HG03135 (cell line): Measurements from ENCODE around the gene RNF144A.

Source experiments
- ATAC-seq: cut with Tn5 transposase; IDR thresholded peaks from one replicate; pipeline ENCODE4 v1.9.1; 2021; ENCODE audit warnings: mild to moderate bottlenecking, moderate library complexity; ENCODE audit not compliant: unreplicated experiment

The RNF144A gene

GRCh38 chr2:7035884-7036283, 118.7 kb downstream of the RNF144A start:
- no peak for ATAC-seq

GRCh38 chr2:7037340-7038333, 120.4 kb downstream of the RNF144A start:
- peak; percentile 86 for ATAC-seq

GRCh38 chr2:7040547-7040946, 123.3 kb downstream of the RNF144A start:
- ATAC-seq = no peak

GRCh38 chr2:7041421-7041820, 124.2 kb downstream of the RNF144A start:
- no peak for ATAC-seq

GRCh38 chr2:7043690-7044089, 126.5 kb downstream of the RNF144A start:
- no peak for ATAC-seq

GRCh38 chr2:7044253-7045250, 127.3 kb downstream of the RNF144A start:
- ATAC-seq = no peak

- ATAC-seq = no peak
Observed at GRCh38 chr2:7045601-7046590, 128.7 kb downstream of the RNF144A start.

- no peak for ATAC-seq
Observed at GRCh38 chr2:7047661-7048060, 130.4 kb downstream of the RNF144A start.

- no peak for ATAC-seq
Observed at GRCh38 chr2:7048762-7049294, 131.6 kb downstream of the RNF144A start.

- peak; percentile 75 for ATAC-seq
Observed at GRCh38 chr2:7052404-7052803, 135.2 kb downstream of the RNF144A start.

- ATAC-seq = no peak
Observed at GRCh38 chr2:7053650-7054265, 136.5 kb downstream of the RNF144A start.

- ATAC-seq = peak; percentile 60
Observed at GRCh38 chr2:7057865-7058400, 140.7 kb downstream of the RNF144A start.

GRCh38 chr2:7060156-7060555, 142.9 kb downstream of the RNF144A start:
- no peak for ATAC-seq

GRCh38 chr2:7060631-7061449, 143.6 kb downstream of the RNF144A start:
- no peak for ATAC-seq

- ATAC-seq = no peak
Observed at GRCh38 chr2:7061450-7061789, 144.2 kb downstream of the RNF144A start.

GRCh38 chr2:7061921-7062320, 144.7 kb downstream of the RNF144A start:
- ATAC-seq = no peak

GRCh38 chr2:7063789-7064188, 146.6 kb downstream of the RNF144A start:
- no peak for ATAC-seq

- ATAC-seq = no peak
Observed at GRCh38 chr2:7068457-7068856, 151.2 kb downstream of the RNF144A start.
